Peyer's patch (tissue), 4 donors: ENCODE measurements around the gene FARS2.

ENCODE experiments used
- POLR2A ChIP-seq, 2 donors: fragments of 450-650 bp; IDR thresholded peaks; one replicate each; pipeline ENCODE4 v1.5.1; 2017; ENCODE audit warnings: antibody characterized with exemption in 2 of 2, mild to moderate bottlenecking in 2 of 2, moderate library complexity in 2 of 2
- TF ChIP-seq, protein P1 (sequence below), 6 experiments: fragments of 450-650 bp in 4 of 6; fragments of 200-600 bp in 2 of 6; sonication (generic) in 1 of 6; IDR thresholded peaks; one replicate each; pipeline ENCODE4 v1.5.1; 2017 to 2019; ENCODE audit warnings: antibody characterized with exemption in 6 of 6, mild to moderate bottlenecking in 3 of 6, moderate library complexity in 1 of 6

DNA sequence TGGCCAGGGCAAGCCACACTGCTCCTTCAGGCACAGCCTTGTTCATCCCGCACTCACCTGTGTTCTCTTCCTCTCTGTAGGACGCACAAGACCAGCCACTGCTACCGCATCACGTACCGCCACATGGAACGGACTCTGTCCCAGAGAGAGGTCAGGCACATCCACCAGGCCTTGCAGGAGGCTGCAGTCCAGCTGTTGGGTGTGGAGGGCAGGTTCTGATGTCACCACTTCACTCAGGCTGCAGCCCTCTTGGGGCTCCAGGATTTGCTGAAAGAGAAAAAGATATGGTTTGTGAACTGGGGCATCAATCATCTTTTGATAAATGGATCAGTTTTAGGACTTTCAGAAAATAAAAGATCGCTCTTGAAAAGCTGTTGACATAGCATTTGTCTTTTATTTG lies 509.9 kb downstream of the FARS2 start:
- TF ChIP-seq, protein P1, sequence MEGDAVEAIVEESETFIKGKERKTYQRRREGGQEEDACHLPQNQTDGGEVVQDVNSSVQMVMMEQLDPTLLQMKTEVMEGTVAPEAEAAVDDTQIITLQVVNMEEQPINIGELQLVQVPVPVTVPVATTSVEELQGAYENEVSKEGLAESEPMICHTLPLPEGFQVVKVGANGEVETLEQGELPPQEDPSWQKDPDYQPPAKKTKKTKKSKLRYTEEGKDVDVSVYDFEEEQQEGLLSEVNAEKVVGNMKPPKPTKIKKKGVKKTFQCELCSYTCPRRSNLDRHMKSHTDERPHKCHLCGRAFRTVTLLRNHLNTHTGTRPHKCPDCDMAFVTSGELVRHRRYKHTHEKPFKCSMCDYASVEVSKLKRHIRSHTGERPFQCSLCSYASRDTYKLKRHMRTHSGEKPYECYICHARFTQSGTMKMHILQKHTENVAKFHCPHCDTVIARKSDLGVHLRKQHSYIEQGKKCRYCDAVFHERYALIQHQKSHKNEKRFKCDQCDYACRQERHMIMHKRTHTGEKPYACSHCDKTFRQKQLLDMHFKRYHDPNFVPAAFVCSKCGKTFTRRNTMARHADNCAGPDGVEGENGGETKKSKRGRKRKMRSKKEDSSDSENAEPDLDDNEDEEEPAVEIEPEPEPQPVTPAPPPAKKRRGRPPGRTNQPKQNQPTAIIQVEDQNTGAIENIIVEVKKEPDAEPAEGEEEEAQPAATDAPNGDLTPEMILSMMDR (IDR thresholded peaks at IDR 0.05): no peak
- TF ChIP-seq POLR2A (IDR thresholded peaks at IDR 0.05): no peak
